SU-DHL-6 (cell line): Measurements from ENCODE around the gene ENO2.

Source experiments
- H2AFZ ChIP-seq: fragments of 200-600 bp; sonication (generic); 2 replicates; pipeline ENCODE4 v1.6.1; 2014; ENCODE audit warnings: low read depth, mild to moderate bottlenecking, moderate library complexity, mixed read lengths, antibody characterized with exemption, low read length; ENCODE audit not compliant: severe bottlenecking
- H3F3A ChIP-seq: fragments of 200-600 bp; shearing (Covaris generic); 2 replicates; pipeline ENCODE4 v1.6.0; 2016; ENCODE audit warnings: antibody characterized with exemption, mild to moderate bottlenecking; ENCODE audit not compliant: insufficient read depth
- H3K27ac ChIP-seq: fragments of 200-600 bp; sonication (generic); 2 replicates; pipeline ENCODE4 v1.5.1; 2016; ENCODE audit warnings: low read depth, mild to moderate bottlenecking, low read length, moderate library complexity, mixed read lengths
- H3K27me3 ChIP-seq: fragments of 200-600 bp; sonication (generic), shearing (Covaris generic); 2 replicates; pipeline ENCODE4 v1.6.0; 2014; ENCODE audit warnings: mild to moderate bottlenecking, low read length
- H3K36me3 ChIP-seq: fragments of 200-600 bp; sonication (generic); 2 replicates; pipeline ENCODE4 v1.6.1; 2014; ENCODE audit warnings: mild to moderate bottlenecking, low read length, mixed read lengths
- H3K4me2 ChIP-seq: fragments of 300-600, 200-600 bp; shearing (Covaris generic), sonication (generic); 2 replicates; pipeline ENCODE4 v1.6.0; 2014; ENCODE audit warnings: low read length, low read depth, mild to moderate bottlenecking; ENCODE audit not compliant: poor library complexity, severe bottlenecking
- H3K4me3 ChIP-seq: fragments of 200-600 bp; sonication (generic); 2 replicates; pipeline ENCODE4 v1.5.1; 2014; ENCODE audit warnings: antibody characterized with exemption, low read length, mild to moderate bottlenecking, mixed read lengths; ENCODE audit not compliant: insufficient read depth, poor library complexity, severe bottlenecking
- H3K79me2 ChIP-seq: fragments of 200-600 bp; sonication (generic); 2 replicates; pipeline ENCODE4 v1.6.1; 2014; ENCODE audit warnings: mild to moderate bottlenecking, low read length, moderate library complexity; ENCODE audit not compliant: insufficient read depth
- H3K9ac ChIP-seq: fragments of 200-600 bp; sonication (generic); 2 replicates; pipeline ENCODE4 v1.7.0; 2014; ENCODE audit warnings: mild to moderate bottlenecking, low read length
- H3K9me2 ChIP-seq: fragments of 200-600 bp; sonication (generic); replicated peaks from 2 replicates; pipeline ENCODE4 v1.6.1; 2014; ENCODE audit warnings: low read length; ENCODE audit not compliant: insufficient read depth
- H3K9me3 ChIP-seq: fragments of 200-600 bp; sonication (generic); 2 replicates; pipeline ENCODE4 v1.6.1; 2014; ENCODE audit warnings: low read length, mixed read lengths; ENCODE audit not compliant: insufficient read depth
- H4K20me1 ChIP-seq: fragments of 200-600 bp; sonication (generic); 2 replicates; pipeline ENCODE4 v1.6.1; 2014; ENCODE audit warnings: low read depth, mild to moderate bottlenecking, antibody characterized with exemption, low read length, moderate library complexity, mixed read lengths
- EZH2phosphoT487 ChIP-seq: fragments of 200-600 bp; sonication (generic), shearing (Covaris generic); conservative IDR thresholded peaks from 2 replicates; pipeline ENCODE4 v1.6.1; 2018; ENCODE audit warnings: mild to moderate bottlenecking, antibody characterized with exemption, low read length, moderate library complexity, mixed read lengths
- TF ChIP-seq, protein P1 (sequence below): fragments of 200-600 bp; sonication (generic); IDR thresholded peaks from one replicate; pipeline ENCODE4 v1.5.1; 2017; ENCODE audit warnings: antibody characterized with exemption, mild to moderate bottlenecking, low read length, moderate library complexity; ENCODE audit not compliant: insufficient read depth, poor library complexity, severe bottlenecking

The ENO2 gene

DNA sequence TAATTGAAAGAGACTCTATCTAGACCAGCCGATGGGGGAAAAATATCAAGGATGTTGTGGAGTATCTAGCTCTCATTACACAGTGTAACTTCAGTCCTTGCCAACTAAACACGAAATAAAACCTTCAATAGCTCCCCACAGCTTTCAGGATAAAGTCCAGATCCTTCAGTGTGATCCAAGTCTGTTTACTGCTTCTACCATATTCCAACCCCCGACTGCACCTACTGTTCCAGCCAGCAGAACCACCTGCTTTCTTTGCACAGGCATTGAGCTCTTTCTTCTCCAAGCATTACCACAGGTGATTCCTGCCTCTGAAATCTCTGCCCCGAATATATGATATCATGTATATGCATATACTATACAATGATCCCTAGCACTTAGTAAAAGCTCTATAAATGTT lies 11.9 kb upstream of the ENO2 start:
- TF ChIP-seq EZH2phosphoT487 = no peak
- TF ChIP-seq, protein P1, sequence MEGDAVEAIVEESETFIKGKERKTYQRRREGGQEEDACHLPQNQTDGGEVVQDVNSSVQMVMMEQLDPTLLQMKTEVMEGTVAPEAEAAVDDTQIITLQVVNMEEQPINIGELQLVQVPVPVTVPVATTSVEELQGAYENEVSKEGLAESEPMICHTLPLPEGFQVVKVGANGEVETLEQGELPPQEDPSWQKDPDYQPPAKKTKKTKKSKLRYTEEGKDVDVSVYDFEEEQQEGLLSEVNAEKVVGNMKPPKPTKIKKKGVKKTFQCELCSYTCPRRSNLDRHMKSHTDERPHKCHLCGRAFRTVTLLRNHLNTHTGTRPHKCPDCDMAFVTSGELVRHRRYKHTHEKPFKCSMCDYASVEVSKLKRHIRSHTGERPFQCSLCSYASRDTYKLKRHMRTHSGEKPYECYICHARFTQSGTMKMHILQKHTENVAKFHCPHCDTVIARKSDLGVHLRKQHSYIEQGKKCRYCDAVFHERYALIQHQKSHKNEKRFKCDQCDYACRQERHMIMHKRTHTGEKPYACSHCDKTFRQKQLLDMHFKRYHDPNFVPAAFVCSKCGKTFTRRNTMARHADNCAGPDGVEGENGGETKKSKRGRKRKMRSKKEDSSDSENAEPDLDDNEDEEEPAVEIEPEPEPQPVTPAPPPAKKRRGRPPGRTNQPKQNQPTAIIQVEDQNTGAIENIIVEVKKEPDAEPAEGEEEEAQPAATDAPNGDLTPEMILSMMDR = no peak
- H3K27me3 ChIP-seq = no peaks in the 10 kb centered on the region
- H3K9me2 ChIP-seq = no peaks in the 10 kb centered on the region
- no peaks in the 10 kb centered on the region for H4K20me1 ChIP-seq
- H3K27ac ChIP-seq = no peak overlapping the region
- H3K9me3 ChIP-seq = no peaks in the 10 kb centered on the region
- no peak overlapping the region for H3K4me3 ChIP-seq
- no peaks in the 10 kb centered on the region for H3K36me3 ChIP-seq
- H3F3A ChIP-seq = no peaks in the 10 kb centered on the region
- H3K79me2 ChIP-seq = no peaks in the 10 kb centered on the region
- no peak overlapping the region for H2AFZ ChIP-seq
- H3K4me2 ChIP-seq = no peak overlapping the region
- no peak overlapping the region for H3K9ac ChIP-seq

DNA sequence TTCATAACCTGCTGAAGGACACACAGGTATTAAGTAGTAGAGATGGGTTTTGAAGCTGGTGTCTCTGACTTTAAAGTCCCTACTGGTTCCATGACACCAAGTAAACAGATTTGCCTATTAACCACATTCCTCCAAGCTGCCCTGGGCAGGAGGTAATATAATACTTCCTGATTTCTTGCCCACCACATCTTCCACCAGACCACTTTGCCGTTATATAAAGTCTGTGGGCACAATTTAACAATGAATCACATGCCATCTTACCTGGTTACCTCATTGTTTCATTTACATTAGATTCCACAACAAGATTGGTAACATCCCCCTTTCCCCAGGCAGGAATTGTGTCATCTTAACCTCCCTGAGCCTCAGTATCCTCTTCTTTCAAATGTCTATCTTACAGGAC lies 10.7 kb upstream of the ENO2 start:
- Histone ChIP-seq H2AFZ (peak overlapping the region; percentile 92), H4K20me1 (no peaks in the 10 kb centered on the region), H3F3A (no peaks in the 10 kb centered on the region), H3K79me2 (no peaks in the 10 kb centered on the region), H3K9me3 (no peaks in the 10 kb centered on the region), H3K9ac (no peak overlapping the region), H3K36me3 (no peaks in the 10 kb centered on the region), H3K9me2 (no peaks in the 10 kb centered on the region), H3K27me3 (no peaks in the 10 kb centered on the region), H3K4me2 (peak overlapping the region; percentile 99), H3K4me3 (no peak overlapping the region), H3K27ac (no peak overlapping the region)
- TF ChIP-seq EZH2phosphoT487 = no peak
- TF ChIP-seq, protein P1 = no peak

DNA sequence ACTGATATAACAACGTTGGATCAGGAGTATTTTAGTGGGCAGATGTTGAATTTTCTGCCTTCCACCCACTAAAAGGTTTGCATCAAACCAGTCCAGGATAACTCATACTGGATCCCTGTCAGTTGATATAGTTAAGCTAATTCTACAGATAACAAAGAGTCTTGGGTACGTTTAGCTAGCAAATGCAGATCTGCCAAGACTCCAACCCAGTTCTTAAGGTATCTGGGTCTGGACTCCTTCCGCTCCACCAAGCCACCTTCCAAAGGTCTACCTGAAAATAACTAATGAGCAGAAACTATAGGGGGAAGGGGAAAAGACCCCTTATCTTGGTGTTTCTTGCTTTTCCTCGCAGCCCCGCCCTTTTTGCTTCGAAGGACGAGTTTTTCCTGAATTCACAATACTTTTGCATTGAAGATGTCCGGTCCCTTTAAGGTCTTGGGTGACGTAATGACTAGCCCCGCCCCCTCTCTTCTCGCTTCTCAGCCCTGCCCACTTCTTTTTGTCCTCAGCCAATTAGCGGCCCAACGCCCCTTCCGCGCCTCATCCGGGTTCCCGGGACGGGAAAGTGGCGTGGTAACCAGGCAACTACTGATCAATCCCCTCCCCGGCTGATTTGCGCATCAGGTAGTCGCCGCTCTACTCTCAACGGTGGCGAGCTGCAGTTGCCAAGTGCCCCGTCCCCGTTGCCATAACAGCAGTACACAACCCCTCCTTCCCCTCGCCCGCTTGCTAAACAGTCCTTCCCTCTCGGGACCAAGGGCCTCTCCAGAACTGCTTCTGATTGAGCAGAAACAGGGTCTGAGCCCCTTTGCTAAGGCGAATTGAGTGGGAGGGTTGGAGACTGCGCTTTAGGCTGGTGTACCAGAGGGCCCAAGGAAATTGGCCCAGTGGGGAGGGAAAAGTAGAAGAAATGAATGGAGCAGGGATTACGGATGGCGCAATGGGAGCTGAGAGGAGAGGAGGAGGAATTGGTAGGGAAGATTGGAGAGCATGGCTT lies 9.8 kb upstream of the ENO2 start, which contains the start of gene LRRC23:
TSS of gene LRRC23 (plus strand) at position 543 of the 997 bp plus-strand sequence. CDS start 812 bp downstream, outside the sequence.
- peak within 1 kb of the TSS; percentile 92 for H2AFZ ChIP-seq
- H3K27ac ChIP-seq = no peak within 1 kb of the TSS
- H4K20me1 ChIP-seq = no peaks in the 10 kb centered on the region
- no peak for TF ChIP-seq EZH2phosphoT487
- TF ChIP-seq, protein P1 = no peak
- no peaks in the 10 kb centered on the region for H3F3A ChIP-seq
- H3K4me3 ChIP-seq = peak within 1 kb of the TSS; percentile 95
- H3K9ac ChIP-seq = peak within 1 kb of the TSS; percentile 83
- H3K9me2 ChIP-seq = no peaks in the 10 kb centered on the region
- no peaks in the 10 kb centered on the region for H3K27me3 ChIP-seq
- H3K79me2 ChIP-seq = no peaks in the 10 kb centered on the region
- H3K36me3 ChIP-seq = no peaks in the 10 kb centered on the region
- peak within 1 kb of the TSS; percentile 99 for H3K4me2 ChIP-seq
- H3K9me3 ChIP-seq = no peaks in the 10 kb centered on the region
